Measurements from ENCODE around the gene ATP2A1.

Gene ATP2A1

DNA sequence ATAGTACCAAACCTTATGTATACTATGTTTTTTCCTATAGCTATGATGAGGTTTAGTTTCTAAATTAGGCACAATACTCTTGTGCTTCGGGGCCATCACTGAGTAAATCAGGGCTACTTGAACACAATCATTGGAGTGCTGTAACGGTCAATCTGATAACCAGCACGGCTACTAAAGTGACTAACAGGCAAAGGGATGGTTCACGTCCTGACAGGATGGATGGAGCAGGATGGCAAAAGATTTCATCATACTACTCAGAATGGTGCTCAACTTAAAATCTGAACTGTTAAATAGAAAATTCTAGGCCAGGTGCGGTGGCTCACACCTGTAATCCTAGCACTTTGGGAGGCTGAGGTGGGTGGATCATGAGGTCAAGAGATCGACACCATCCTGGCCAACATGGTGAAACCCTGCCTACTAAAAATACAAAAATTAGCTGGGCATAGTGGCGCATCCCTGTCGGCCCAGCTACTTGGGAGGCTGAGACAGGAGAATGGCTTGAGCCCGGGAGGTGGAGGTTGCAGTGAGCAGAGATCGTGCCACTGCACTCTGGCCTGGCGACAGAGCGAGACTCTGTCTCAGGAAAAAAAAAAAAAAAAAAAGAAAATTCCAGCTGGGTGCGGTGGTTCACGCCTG is 39.2 kb upstream of the ATP2A1 start:
- Histone ChIP-seq H3K36me3 (ENCODE audit: control insufficient read depth in 1 of 2, insufficient read depth in 2 of 2, low read length in 2 of 2) (peaks cover 46 to 65% of the 10 kb centered on the region in 2 donors), H3K27ac (ENCODE audit: low read depth, low read length) (no peak overlapping the region), H3K9ac (ENCODE audit: low read depth in 1 of 2, low read length in 2 of 2) (no peak overlapping the region)

GRCh38 chr16:28839899-28840298 is 38.4 kb upstream of the ATP2A1 start:
- Histone ChIP-seq H3K27ac (ENCODE audit: low read depth, low read length) (no peak overlapping the region), H3K4me3 (ENCODE audit: low read depth in 1 of 2, low read length in 2 of 2) (no peak overlapping the region), H3K36me3 (ENCODE audit: control insufficient read depth in 1 of 2, insufficient read depth in 2 of 2, low read length in 2 of 2) (peaks cover 41 to 65% of the 10 kb centered on the region in 2 donors), H3K9ac (ENCODE audit: low read depth in 1 of 2, low read length in 2 of 2) (no peak overlapping the region), H3K27me3 (ENCODE audit: control insufficient read depth in 1 of 2, insufficient read depth in 2 of 2, low read length in 2 of 2) (no peaks in the 10 kb centered on the region), H3K4me1 (ENCODE audit: control insufficient read depth in 1 of 2, insufficient read depth in 2 of 2, low read length in 2 of 2) (peaks cover 4 to 5% of the 10 kb centered on the region in 2 donors), H3K9me3 (ENCODE audit: control insufficient read depth in 1 of 2, low read length in 2 of 2) (no peaks in the 10 kb centered on the region)

More for the DNA sequence above, 39.2 kb upstream of the ATP2A1 start:
- Histone ChIP-seq H3K4me1 (ENCODE audit: control insufficient read depth in 1 of 2, insufficient read depth in 2 of 2, low read length in 2 of 2) (no peaks in the 10 kb centered on the region), H3K4me3 (ENCODE audit: low read depth in 1 of 2, low read length in 2 of 2) (no peak overlapping the region), H3K27me3 (ENCODE audit: control insufficient read depth in 1 of 2, insufficient read depth in 2 of 2, low read length in 2 of 2) (no peaks in the 10 kb centered on the region), H3K9me3 (ENCODE audit: control insufficient read depth in 1 of 2, low read length in 2 of 2) (no peaks in the 10 kb centered on the region)

DNA sequence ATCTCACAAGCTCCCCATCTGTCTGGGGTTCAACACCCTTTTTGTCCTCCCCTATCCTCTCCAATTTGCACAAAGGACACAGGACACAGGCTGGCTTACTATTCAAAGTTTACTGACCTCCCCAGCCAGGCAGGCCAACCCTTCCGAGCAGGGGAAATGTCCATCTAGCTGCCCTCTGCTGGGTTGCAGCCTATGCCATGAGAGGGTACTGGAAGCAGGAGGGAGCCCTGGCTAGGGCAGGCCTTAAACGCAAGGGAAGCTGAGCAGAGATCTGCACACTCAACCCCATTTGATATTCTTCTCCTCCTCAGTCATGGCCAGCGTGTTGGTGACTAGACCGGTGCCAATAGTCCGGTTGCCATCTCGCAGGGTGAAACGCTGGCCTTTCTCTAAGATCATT is 35.6 kb upstream of the ATP2A1 start:
- peaks cover 24 to 40% of the 10 kb centered on the region in 2 donors for H3K36me3 ChIP-seq (ENCODE audit: control insufficient read depth in 1 of 2, insufficient read depth in 2 of 2, low read length in 2 of 2)
- peaks cover 19% of the 10 kb centered on the region in 2 donors for H3K4me1 ChIP-seq (ENCODE audit: control insufficient read depth in 1 of 2, insufficient read depth in 2 of 2, low read length in 2 of 2)
- no peaks in the 10 kb centered on the region for H3K9me3 ChIP-seq (ENCODE audit: control insufficient read depth in 1 of 2, low read length in 2 of 2)
- no peak overlapping the region for H3K27ac ChIP-seq (ENCODE audit: low read depth, low read length)
- no peaks in the 10 kb centered on the region for H3K27me3 ChIP-seq (ENCODE audit: control insufficient read depth in 1 of 2, insufficient read depth in 2 of 2, low read length in 2 of 2)
- no peak overlapping the region for H3K9ac ChIP-seq (ENCODE audit: low read depth in 1 of 2, low read length in 2 of 2)
- no peak overlapping the region for H3K4me3 ChIP-seq (ENCODE audit: low read depth in 1 of 2, low read length in 2 of 2)

DNA sequence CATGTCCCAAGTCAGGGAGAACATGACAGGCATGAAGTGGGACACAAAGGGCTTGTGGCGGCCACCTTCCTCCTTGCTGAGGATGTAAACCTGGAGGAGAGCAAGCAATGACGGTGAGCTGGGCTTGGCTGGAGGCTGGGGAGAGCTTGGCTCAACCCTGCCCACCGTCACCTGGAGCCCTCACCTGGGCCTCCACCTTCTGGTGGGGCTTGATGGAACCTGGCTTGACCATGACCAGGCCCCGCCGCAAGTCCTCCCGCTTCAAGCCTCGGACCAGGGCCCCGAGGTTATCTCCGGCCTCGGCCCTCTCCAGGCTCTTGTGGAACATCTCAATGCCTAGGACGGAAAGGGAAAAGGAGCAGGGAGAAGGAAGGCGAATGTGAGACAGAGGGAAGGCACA is 34.5 kb upstream of the ATP2A1 start:
- Histone ChIP-seq H3K9me3 (ENCODE audit: control insufficient read depth in 1 of 2, low read length in 2 of 2) (no peaks in the 10 kb centered on the region), H3K27me3 (ENCODE audit: control insufficient read depth in 1 of 2, insufficient read depth in 2 of 2, low read length in 2 of 2) (no peaks in the 10 kb centered on the region), H3K27ac (ENCODE audit: low read depth, low read length) (no peak overlapping the region), H3K4me1 (ENCODE audit: control insufficient read depth in 1 of 2, insufficient read depth in 2 of 2, low read length in 2 of 2) (peaks cover 19% of the 10 kb centered on the region in 2 donors), H3K36me3 (ENCODE audit: control insufficient read depth in 1 of 2, insufficient read depth in 2 of 2, low read length in 2 of 2) (peaks cover 22 to 37% of the 10 kb centered on the region in 2 donors), H3K4me3 (ENCODE audit: low read depth in 1 of 2, low read length in 2 of 2) (no peak overlapping the region), H3K9ac (ENCODE audit: low read depth in 1 of 2, low read length in 2 of 2) (no peak overlapping the region)

DNA sequence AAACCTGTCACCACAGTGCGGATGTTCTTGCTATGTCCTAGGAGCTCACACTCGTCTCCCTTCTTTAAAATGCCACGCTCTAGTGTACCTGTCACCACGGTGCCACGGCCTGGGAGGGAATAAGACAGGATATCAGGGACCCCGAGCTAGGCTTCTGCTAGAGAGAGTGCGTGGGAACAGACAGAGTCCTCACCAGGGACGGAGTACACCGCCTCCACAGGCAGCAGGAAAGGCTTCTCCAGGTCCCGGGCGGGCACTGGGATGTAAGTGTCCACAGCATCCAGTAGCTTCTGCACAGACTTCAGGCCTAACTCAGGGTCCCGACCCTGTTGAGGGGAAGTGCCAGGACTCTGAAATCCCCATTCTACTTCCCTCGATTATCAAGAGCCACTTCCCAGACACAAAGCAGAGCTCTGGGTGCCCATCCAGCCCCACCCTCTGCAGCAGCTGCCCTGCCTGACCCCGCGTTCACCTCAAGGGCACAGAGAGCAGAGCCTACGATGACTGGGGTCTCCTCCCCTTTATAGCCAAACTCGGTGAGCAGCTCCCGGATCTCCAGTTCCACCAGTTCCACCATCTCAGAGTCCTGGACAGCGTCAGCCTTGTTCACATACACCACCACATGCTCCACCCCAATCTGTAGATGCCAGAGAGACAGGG is 33.9 kb upstream of the ATP2A1 start:
- Histone ChIP-seq H3K4me1 (ENCODE audit: control insufficient read depth in 1 of 2, insufficient read depth in 2 of 2, low read length in 2 of 2) (peaks cover 19% of the 10 kb centered on the region in 2 donors), H3K27me3 (ENCODE audit: control insufficient read depth in 1 of 2, insufficient read depth in 2 of 2, low read length in 2 of 2) (no peaks in the 10 kb centered on the region), H3K9me3 (ENCODE audit: control insufficient read depth in 1 of 2, low read length in 2 of 2) (no peaks in the 10 kb centered on the region), H3K9ac (ENCODE audit: low read depth in 1 of 2, low read length in 2 of 2) (no peak overlapping the region), H3K4me3 (ENCODE audit: low read depth in 1 of 2, low read length in 2 of 2) (peak overlapping the region in 1 of 2 donors; percentile 93), H3K36me3 (ENCODE audit: control insufficient read depth in 1 of 2, insufficient read depth in 2 of 2, low read length in 2 of 2) (peaks cover 22 to 32% of the 10 kb centered on the region in 2 donors), H3K27ac (ENCODE audit: low read depth, low read length) (no peak overlapping the region)

- peaks cover 22 to 32% of the 10 kb centered on the region in 2 donors for H3K36me3 ChIP-seq (ENCODE audit: control insufficient read depth in 1 of 2, insufficient read depth in 2 of 2, low read length in 2 of 2)
- peak overlapping the region; percentile 90 to 91 for H3K9ac ChIP-seq (ENCODE audit: low read depth in 1 of 2, low read length in 2 of 2)
- no peak overlapping the region for H3K27ac ChIP-seq (ENCODE audit: low read depth, low read length)
- peak overlapping the region; percentile 93 to 96 for H3K4me3 ChIP-seq (ENCODE audit: low read depth in 1 of 2, low read length in 2 of 2)
- peaks cover 19% of the 10 kb centered on the region in 2 donors for H3K4me1 ChIP-seq (ENCODE audit: control insufficient read depth in 1 of 2, insufficient read depth in 2 of 2, low read length in 2 of 2)
- no peaks in the 10 kb centered on the region for H3K27me3 ChIP-seq (ENCODE audit: control insufficient read depth in 1 of 2, insufficient read depth in 2 of 2, low read length in 2 of 2)
- no peaks in the 10 kb centered on the region for H3K9me3 ChIP-seq (ENCODE audit: control insufficient read depth in 1 of 2, low read length in 2 of 2)
These were observed 33.0 kb upstream of the ATP2A1 start for GRCh38 chr16:28845293-28845692.

GRCh38 chr16:28845761-28846079 is 32.6 kb upstream of the ATP2A1 start:
- Histone ChIP-seq H3K36me3 (ENCODE audit: control insufficient read depth in 1 of 2, insufficient read depth in 2 of 2, low read length in 2 of 2) (peaks cover 22 to 32% of the 10 kb centered on the region in 2 donors), H3K4me3 (ENCODE audit: low read depth in 1 of 2, low read length in 2 of 2) (peak overlapping the region; percentile 93 to 96), H3K9me3 (ENCODE audit: control insufficient read depth in 1 of 2, low read length in 2 of 2) (no peaks in the 10 kb centered on the region), H3K27me3 (ENCODE audit: control insufficient read depth in 1 of 2, insufficient read depth in 2 of 2, low read length in 2 of 2) (no peaks in the 10 kb centered on the region), H3K9ac (ENCODE audit: low read depth in 1 of 2, low read length in 2 of 2) (peak overlapping the region; percentile 90 to 91), H3K4me1 (ENCODE audit: control insufficient read depth in 1 of 2, insufficient read depth in 2 of 2, low read length in 2 of 2) (peaks cover 19% of the 10 kb centered on the region in 2 donors), H3K27ac (ENCODE audit: low read depth, low read length) (peak overlapping the region; percentile 58)

GRCh38 chr16:28846080-28846932 is 32.0 kb upstream of the ATP2A1 start, which contains the start of gene TUFM:
Gene TUFM (minus strand): TSS chr16:28846348. CDS start chr16:28846269, 79 bp downstream.
- Histone ChIP-seq H3K27ac (ENCODE audit: low read depth, low read length) (peak within 1 kb of the TSS; percentile 67), H3K4me3 (ENCODE audit: low read depth in 1 of 2, low read length in 2 of 2) (peak within 1 kb of the TSS; percentile 93 to 96), H3K36me3 (ENCODE audit: control insufficient read depth in 1 of 2, insufficient read depth in 2 of 2, low read length in 2 of 2) (peaks cover 22 to 32% of the 10 kb centered on the region in 2 donors), H3K9ac (ENCODE audit: low read depth in 1 of 2, low read length in 2 of 2) (peak within 1 kb of the TSS; percentile 90 to 91), H3K9me3 (ENCODE audit: control insufficient read depth in 1 of 2, low read length in 2 of 2) (no peaks in the 10 kb centered on the region), H3K4me1 (ENCODE audit: control insufficient read depth in 1 of 2, insufficient read depth in 2 of 2, low read length in 2 of 2) (peaks cover 19% of the 10 kb centered on the region in 2 donors), H3K27me3 (ENCODE audit: control insufficient read depth in 1 of 2, insufficient read depth in 2 of 2, low read length in 2 of 2) (no peaks in the 10 kb centered on the region)

DNA sequence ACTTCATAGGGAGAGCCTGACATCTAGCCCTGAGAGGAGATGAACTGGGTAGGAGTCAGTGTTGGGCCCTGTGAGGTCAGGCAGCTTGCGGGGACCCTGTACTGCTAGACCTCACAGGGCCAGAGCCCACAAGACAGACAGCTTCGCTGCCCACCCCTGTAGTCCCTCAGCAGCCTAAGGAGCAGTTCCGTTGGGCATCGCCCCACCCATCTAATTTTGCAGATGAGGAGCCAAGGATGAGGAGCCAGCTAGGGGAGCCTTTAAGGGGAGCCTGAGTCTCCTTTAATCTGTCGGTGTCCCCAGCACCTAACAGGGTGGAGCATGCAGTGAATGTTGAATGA is 31.4 kb upstream of the ATP2A1 start:
- Histone ChIP-seq H3K9ac (ENCODE audit: low read depth in 1 of 2, low read length in 2 of 2) (peak overlapping the region; percentile 60 to 91), H3K36me3 (ENCODE audit: control insufficient read depth in 1 of 2, insufficient read depth in 2 of 2, low read length in 2 of 2) (peaks cover 22 to 30% of the 10 kb centered on the region in 2 donors), H3K4me3 (ENCODE audit: low read depth in 1 of 2, low read length in 2 of 2) (peak overlapping the region; percentile 93 to 96), H3K27me3 (ENCODE audit: control insufficient read depth in 1 of 2, insufficient read depth in 2 of 2, low read length in 2 of 2) (no peaks in the 10 kb centered on the region), H3K9me3 (ENCODE audit: control insufficient read depth in 1 of 2, low read length in 2 of 2) (no peaks in the 10 kb centered on the region), H3K4me1 (ENCODE audit: control insufficient read depth in 1 of 2, insufficient read depth in 2 of 2, low read length in 2 of 2) (peaks cover 19% of the 10 kb centered on the region in 2 donors), H3K27ac (ENCODE audit: low read depth, low read length) (peak overlapping the region; percentile 67)

GRCh38 chr16:28858421-28858820 is 19.9 kb upstream of the ATP2A1 start:
- no peaks in the 10 kb centered on the region for H3K36me3 ChIP-seq (ENCODE audit: control insufficient read depth in 1 of 2, insufficient read depth in 2 of 2, low read length in 2 of 2)
- H3K27me3 ChIP-seq (ENCODE audit: control insufficient read depth in 1 of 2, insufficient read depth in 2 of 2, low read length in 2 of 2): no peaks in the 10 kb centered on the region
- H3K27ac ChIP-seq (ENCODE audit: low read depth, low read length): no peak overlapping the region

More at GRCh38 chr16:28858421-28858820, 19.9 kb upstream of the ATP2A1 start:
- H3K4me1 ChIP-seq (ENCODE audit: control insufficient read depth in 1 of 2, insufficient read depth in 2 of 2, low read length in 2 of 2): no peaks in the 10 kb centered on the region
- no peak overlapping the region for H3K9ac ChIP-seq (ENCODE audit: low read depth in 1 of 2, low read length in 2 of 2)
- no peaks in the 10 kb centered on the region for H3K9me3 ChIP-seq (ENCODE audit: control insufficient read depth in 1 of 2, low read length in 2 of 2)
- H3K4me3 ChIP-seq (ENCODE audit: low read depth in 1 of 2, low read length in 2 of 2): no peak overlapping the region

Data from duodenal mucosa (tissue), 2 donors.